NB4 (cell line): Measurements from ENCODE around the gene ZFAND6.

Experiments used
- DNase-seq: peaks from one replicate; pipeline ENCODE4 v3.0.0; 2010; ENCODE audit warnings: low read depth
- H3K4me3 ChIP-seq: one replicate; pipeline ENCODE4 v1.5.1; 2011; ENCODE audit warnings: mild to moderate bottlenecking, low read depth, low read length, moderate library complexity
- CTCF ChIP-seq: IDR thresholded peaks from one replicate; pipeline ENCODE4 v1.5.1; 2012; ENCODE audit warnings: low read depth, low read length
- MAX ChIP-seq: IDR thresholded peaks from 2 replicates; pipeline ENCODE4 v1.6.1; 2011; ENCODE audit warnings: low read depth, low read length
- MYC ChIP-seq: IDR thresholded peaks from 2 replicates; pipeline ENCODE4 v1.6.1; 2011; ENCODE audit warnings: low read depth, low read length
- POLR2A ChIP-seq: IDR thresholded peaks from 2 replicates; pipeline ENCODE4 v1.6.1; 2011; ENCODE audit warnings: mild to moderate bottlenecking; ENCODE audit not compliant: insufficient read length; ENCODE audit errors: extremely low read depth

ZFAND6 gene

GRCh38 chr15:80132382-80132781, 72.9 kb downstream of the ZFAND6 start:
- H3K4me3 ChIP-seq = no peak overlapping the region
- DNase-seq = no peak
- no peak for TF ChIP-seq MYC
- no peak for TF ChIP-seq MAX
- no peak for TF ChIP-seq CTCF
- TF ChIP-seq POLR2A = no peak

GRCh38 chr15:80136854-80137253, 77.4 kb downstream of the ZFAND6 start:
- DNase-seq = no peak
- TF ChIP-seq MYC (no peak), POLR2A (no peak), CTCF (no peak), MAX (no peak)

GRCh38 chr15:80138961-80139360, 79.5 kb downstream of the ZFAND6 start:
- no peak for DNase-seq
- no peak overlapping the region for H3K4me3 ChIP-seq
- TF ChIP-seq CTCF = no peak
- no peak for TF ChIP-seq MYC
- TF ChIP-seq MAX = no peak
- no peak for TF ChIP-seq POLR2A

More at GRCh38 chr15:80136854-80137253, 77.4 kb downstream of the ZFAND6 start:
- no peak overlapping the region for H3K4me3 ChIP-seq

GRCh38 chr15:80140909-80141308, 81.4 kb downstream of the ZFAND6 start:
- no peak for DNase-seq
- no peak overlapping the region for H3K4me3 ChIP-seq
- no peak for TF ChIP-seq CTCF
- TF ChIP-seq MYC = no peak
- TF ChIP-seq MAX = no peak
- no peak for TF ChIP-seq POLR2A

- TF ChIP-seq MYC (no peak), CTCF (no peak), MAX (no peak), POLR2A (no peak)
- H3K4me3 ChIP-seq = no peak overlapping the region
- DNase-seq = no peak
Measured at GRCh38 chr15:80141916-80142598, 82.6 kb downstream of the ZFAND6 start.
